ENCODE data around the gene RARRES2. TPM values are rescaled to one million over a fixed set of nuclear protein-coding genes. Genes with fewer than 3 reads are reported as not detected.

The RARRES2 gene
- total RNA-seq, 1 experiment from 2014 or later: not detected

- no peak for DNase-seq (ENCODE audit: unreplicated experiment)
- H3K9me3 Mint-ChIP-seq (ENCODE audit: unreplicated experiment): no peaks in the 10 kb centered on the region
- H3K36me3 Mint-ChIP-seq (ENCODE audit: insufficient read depth, unreplicated experiment): no peaks in the 10 kb centered on the region
- intact Hi-C loops (cut with micrococcal nuclease): no loop called here
- ChIA-PET POLR2A (no interaction called here), CTCF (interaction anchor here (0.6 to 0.8 kb wide), 3 partner anchors 9 to 27 kb away, joined by 3 to 4 read pairs (median 3); no protein-coding TSS in a partner anchor)
- H3K27ac Mint-ChIP-seq (ENCODE audit: low read depth, unreplicated experiment): no peak overlapping the region
- no peak for TF ChIP-seq CTCF (IDR thresholded peaks at IDR 0.05; ENCODE audit: unreplicated experiment)
- no peaks in the 10 kb centered on the region for H3K27me3 Mint-ChIP-seq (ENCODE audit: insufficient read depth, unreplicated experiment)
- BruUV-seq (replicated peaks): no TSS peak
- no peak overlapping the region for H3K4me3 Mint-ChIP-seq (ENCODE audit: unreplicated experiment)
- H3K4me1 Mint-ChIP-seq (ENCODE audit: insufficient read depth, unreplicated experiment): peaks cover 21% of the 10 kb centered on the region
Observed at GRCh38 chr7:150383710-150384397, 42.4 kb upstream of the RARRES2 start.

- no peaks in the 10 kb centered on the region for H3K27me3 Mint-ChIP-seq (ENCODE audit: insufficient read depth, unreplicated experiment)
- CTCF ChIA-PET: no interaction called here
- H3K9me3 Mint-ChIP-seq (ENCODE audit: unreplicated experiment): no peaks in the 10 kb centered on the region
- peaks cover 21% of the 10 kb centered on the region for H3K4me1 Mint-ChIP-seq (ENCODE audit: insufficient read depth, unreplicated experiment)
- TF ChIP-seq CTCF (IDR thresholded peaks at IDR 0.05; ENCODE audit: unreplicated experiment): no peak
- no TSS peak for BruUV-seq (replicated peaks)
- H3K4me3 Mint-ChIP-seq (ENCODE audit: unreplicated experiment): no peak overlapping the region
- H3K27ac Mint-ChIP-seq (ENCODE audit: low read depth, unreplicated experiment): no peak overlapping the region
- DNase-seq (ENCODE audit: unreplicated experiment): no peak
- POLR2A ChIA-PET: no interaction called here
- intact Hi-C loops (cut with micrococcal nuclease): no loop called here
- no peaks in the 10 kb centered on the region for H3K36me3 Mint-ChIP-seq (ENCODE audit: insufficient read depth, unreplicated experiment)
Observed at GRCh38 chr7:150382844-150383225, 41.4 kb upstream of the RARRES2 start.

- no peak overlapping the region for H3K4me3 Mint-ChIP-seq (ENCODE audit: unreplicated experiment)
- ChIA-PET POLR2A (no interaction called here), CTCF (no interaction called here)
- no peak for DNase-seq (ENCODE audit: unreplicated experiment)
- no peak for TF ChIP-seq CTCF (IDR thresholded peaks at IDR 0.05; ENCODE audit: unreplicated experiment)
- intact Hi-C loops (cut with micrococcal nuclease): no loop called here
- H3K4me1 Mint-ChIP-seq (ENCODE audit: insufficient read depth, unreplicated experiment): peaks cover 21% of the 10 kb centered on the region
- H3K27me3 Mint-ChIP-seq (ENCODE audit: insufficient read depth, unreplicated experiment): no peaks in the 10 kb centered on the region
- no TSS peak for BruUV-seq (replicated peaks)
- no peaks in the 10 kb centered on the region for H3K36me3 Mint-ChIP-seq (ENCODE audit: insufficient read depth, unreplicated experiment)
- no peaks in the 10 kb centered on the region for H3K9me3 Mint-ChIP-seq (ENCODE audit: unreplicated experiment)
- no peak overlapping the region for H3K27ac Mint-ChIP-seq (ENCODE audit: low read depth, unreplicated experiment)
Observed at GRCh38 chr7:150382123-150382843, 40.9 kb upstream of the RARRES2 start.

- DNase-seq (ENCODE audit: unreplicated experiment): no peak
- H3K27me3 Mint-ChIP-seq (ENCODE audit: insufficient read depth, unreplicated experiment): no peaks in the 10 kb centered on the region
- H3K4me1 Mint-ChIP-seq (ENCODE audit: insufficient read depth, unreplicated experiment): peaks cover 21% of the 10 kb centered on the region
- H3K9me3 Mint-ChIP-seq (ENCODE audit: unreplicated experiment): no peaks in the 10 kb centered on the region
- intact Hi-C loops (cut with micrococcal nuclease): no loop called here
- CTCF ChIA-PET: no interaction called here
- no peaks in the 10 kb centered on the region for H3K36me3 Mint-ChIP-seq (ENCODE audit: insufficient read depth, unreplicated experiment)
- BruUV-seq (replicated peaks): no TSS peak
- H3K4me3 Mint-ChIP-seq (ENCODE audit: unreplicated experiment): no peak overlapping the region
- H3K27ac Mint-ChIP-seq (ENCODE audit: low read depth, unreplicated experiment): no peak overlapping the region
- no peak for TF ChIP-seq CTCF (IDR thresholded peaks at IDR 0.05; ENCODE audit: unreplicated experiment)
- POLR2A ChIA-PET: no interaction called here
Observed at GRCh38 chr7:150381785-150382122, 40.3 kb upstream of the RARRES2 start.
